K562 (cell line): ENCODE data around the gene KCNK7. TPM values are rescaled to one million over a fixed set of nuclear protein-coding genes. Genes with fewer than 3 reads are reported as not detected.

Source experiments
- ATAC-seq: fragments of 200-7000 bp; cut with Tn5 transposase; 3 replicates; pipeline ENCODE4 v1.9.1; 2020; ENCODE audit warnings: moderate library complexity
- BruUV-seq: library from RNA; stranded (reverse); fragments of 400-500 nt; replicated peaks from 2 replicates; lab custom pipeline; 2021; lab: Mats Ljungman, UMichigan
- CTCF ChIA-PET: fragments of 300-600 bp; formaldehyde crosslinking; extraction: SDS; loops from one replicate; lab custom pipeline; 2021; ENCODE audit warnings: low intra/inter-chr PET ratio; lab: Yijun Ruan, JAX
- POLR2A ChIA-PET: fragments of 300-600, 350-650 bp; sonication (Branson Sonifier 250); formaldehyde crosslinking; extraction: SDS; loops from one replicate; lab custom pipeline; 2021; ENCODE audit warnings: antibody characterized with exemption, inconsistent platforms; lab: Yijun Ruan, JAX
- DNase-seq, 4 experiments: peaks; one replicate each; pipeline versions ENCODE4 v3.0.0 to v3.0.0-alpha.2; 2011 to 2018; ENCODE audit warnings: low spot score in 3 of 4, mixed read lengths in 3 of 4; ENCODE audit errors: extremely low read depth in 1 of 4
- FAIRE-seq: peaks from 2 replicates; lab custom pipeline; 2011; peaks lifted over from hg19 to GRCh38; lab: Jason Lieb, UNC
- H2AFZ ChIP-seq: 2 replicates; pipeline ENCODE4 v1.6.0; 2011; ENCODE audit warnings: low read depth, low read length, control low read depth, inconsistent platforms
- H3K27ac ChIP-seq: fragments of 200-600 bp; 3 replicates; pipeline ENCODE4 v1.8.0; 2011; ENCODE audit warnings: low read depth, mild to moderate bottlenecking, control low read depth, inconsistent platforms, low read length, moderate library complexity, mixed read lengths; ENCODE audit errors: extremely low read depth
- H3K27me3 ChIP-seq, 2 experiments: fragments of 300-600 bp in 1 of 2; 2 replicates in 1 of 2; 3 replicates in 1 of 2; pipeline versions ENCODE4 v1.6.0 to v1.8.0; 2011; ENCODE audit warnings: inconsistent platforms in 2 of 2, low read length in 2 of 2, mild to moderate bottlenecking in 1 of 2, mixed read lengths in 1 of 2, moderate library complexity in 1 of 2; ENCODE audit not compliant: control insufficient read depth in 2 of 2, insufficient read depth in 2 of 2
- H3K36me3 ChIP-seq: fragments of 300-600 bp; 3 replicates; pipeline ENCODE4 v1.8.0; 2011; ENCODE audit warnings: mild to moderate bottlenecking, low read length, inconsistent platforms; ENCODE audit not compliant: control insufficient read depth, insufficient read depth
- H3K4me1 ChIP-seq, 2 experiments: fragments of 200-600 bp in 1 of 2; replicated peaks in 1 of 2; 2 replicates in 1 of 2; 3 replicates in 1 of 2; pipeline versions ENCODE4 v1.5.1 to v1.8.0; 2011; ENCODE audit warnings: inconsistent platforms in 2 of 2, low read length in 2 of 2, mild to moderate bottlenecking in 1 of 2, mixed read lengths in 1 of 2, moderate library complexity in 1 of 2; ENCODE audit not compliant: control insufficient read depth in 2 of 2, insufficient read depth in 2 of 2
- H3K4me2 ChIP-seq: 2 replicates; pipeline ENCODE4 v1.6.1; 2011; ENCODE audit warnings: low read length, control low read depth, inconsistent platforms, mixed read lengths; ENCODE audit not compliant: insufficient read depth
- H3K4me3 ChIP-seq: fragments of 200-600 bp; sonication (generic), shearing (Covaris generic); 2 replicates; pipeline ENCODE4 v1.5.1; 2016; ENCODE audit warnings: control low read depth, inconsistent platforms
- H3K79me2 ChIP-seq: fragments of 200-600 bp; 3 replicates; pipeline ENCODE4 v1.8.0; 2011; ENCODE audit warnings: low read length, inconsistent platforms; ENCODE audit not compliant: control insufficient read depth, insufficient read depth
- H3K9ac ChIP-seq, 2 experiments: 2 replicates each; pipeline versions ENCODE4 v1.6.0 to v1.6.1; 2011; ENCODE audit warnings: low read depth in 2 of 2, low read length in 2 of 2, control low read depth in 1 of 2, inconsistent platforms in 1 of 2, mild to moderate bottlenecking in 1 of 2, mixed read lengths in 1 of 2; ENCODE audit not compliant: insufficient read depth in 1 of 2
- H3K9me1 ChIP-seq: one replicate; pipeline ENCODE4 v1.6.0; 2011; ENCODE audit warnings: inconsistent platforms, mild to moderate bottlenecking, low read length, moderate library complexity; ENCODE audit not compliant: control insufficient read depth, insufficient read depth
- H3K9me3 ChIP-seq: replicated peaks from 2 replicates; pipeline ENCODE4 v1.5.1; 2011; ENCODE audit warnings: low read depth, low read length, inconsistent platforms; ENCODE audit not compliant: control insufficient read depth, insufficient read depth
- H4K20me1 ChIP-seq: replicated peaks from 2 replicates; pipeline ENCODE4 v1.6.1; 2011; ENCODE audit warnings: low read length, inconsistent platforms, mixed read lengths; ENCODE audit not compliant: control insufficient read depth, insufficient read depth
- ATF7 ChIP-seq: fragments of 450-650 bp; IDR thresholded peaks from 2 replicates; pipeline ENCODE4 v1.7.1; 2014; ENCODE audit warnings: mild to moderate bottlenecking, moderate library complexity
- BCL6 ChIP-seq: fragments of 250-450 bp; sonication (Bioruptor Pico); IDR thresholded peaks from 2 replicates; pipeline ENCODE4 v1.4.0; 2020
- CBFA2T2 ChIP-seq: fragments of 450-650 bp; conservative IDR thresholded peaks from 2 replicates; pipeline ENCODE4 v1.6.1; 2017; ENCODE audit warnings: mild to moderate bottlenecking
- E2F8 ChIP-seq: fragments of 450-650 bp; IDR thresholded peaks from 2 replicates; pipeline ENCODE4 v1.7.1; 2018; ENCODE audit warnings: mild to moderate bottlenecking, low read depth; ENCODE audit not compliant: partially characterized antibody
- ESRRA ChIP-seq: fragments of 450-650 bp; IDR thresholded peaks from 2 replicates; pipeline ENCODE4 v1.6.1; 2014; ENCODE audit warnings: low read depth, mild to moderate bottlenecking, moderate library complexity, borderline replicate concordance
- IRF1 ChIP-seq: sonication (generic); formaldehyde crosslinking; IDR thresholded peaks from 2 replicates; pipeline ENCODE4 v1.8.0; 2022; ENCODE audit warnings: missing genetic modification reagents, mild to moderate bottlenecking, borderline replicate concordance
- PCBP2 ChIP-seq: fragments of 200-400 bp; formaldehyde crosslinking; IDR thresholded peaks from 2 replicates; pipeline ENCODE4 v1.6.1; 2018; ENCODE audit warnings: low read length, low read depth, mild to moderate bottlenecking, moderate library complexity; ENCODE audit not compliant: poor library complexity, severe bottlenecking
- POLR2G ChIP-seq: fragments of 200-400 bp; formaldehyde crosslinking; IDR thresholded peaks from 2 replicates; pipeline ENCODE4 v1.6.1; 2017; ENCODE audit warnings: low read depth, mild to moderate bottlenecking, antibody characterized with exemption, low read length, moderate library complexity
- TRIM28 ChIP-seq: fragments of 450-650 bp; IDR thresholded peaks from 2 replicates; pipeline ENCODE4 v1.6.1; 2017
- ZBTB33 ChIP-seq: sonication (generic); formaldehyde crosslinking; IDR thresholded peaks from 2 replicates; pipeline ENCODE4 v1.8.1; 2023; ENCODE audit warnings: mild to moderate bottlenecking, missing genetic modification reagents
- ZNF324 ChIP-seq: fragments of 250-450 bp; sonication (Bioruptor Pico); IDR thresholded peaks from 2 replicates; pipeline ENCODE4 v1.4.0; 2020; ENCODE audit warnings: mild to moderate bottlenecking
- WGBS: fragments of 100-300 bp; shearing (Covaris generic); methylation state at CpG from one replicate; pipeline ENCODE4 v1.1.6; 2016; ENCODE audit warnings: low coverage, mixed read lengths; ENCODE audit not compliant: insufficient coverage; ENCODE audit errors: missing lambda C conversion rate; 5-methylcytosine and 5-hydroxymethylcytosine counted together
- in situ Hi-C: fragments of 300-500 bp; cut with MboI; formaldehyde crosslinking; loops from 4 replicates; pipeline ENCODE4 v1.15.0; 2018; ENCODE audit warnings: inconsistent platforms, mixed read lengths
- intact Hi-C: fragments of 100-400 bp; cut with micrococcal nuclease; formaldehyde crosslinking; loops from 2 replicates; pipeline ENCODE4 v1.14.2; 2022
- polyA plus RNA-seq, 8 experiments: library from polyadenylated mRNA; depleted of rRNA in 4 of 8; stranded (reverse) in 5 of 8; unstranded in 3 of 8; fragments of >200 nt; fragmentation: Nextera tagmentation in 2 of 8; fragmentation: Illumina TruSeq in 1 of 8; extraction: Ambion mirVana in 2 of 8; extraction: Trizol in 1 of 8; gene quantifications; 2 replicates each; pipeline versions ENCODE4 v1.2.1 to v1.2.3, GENCODE V29; 2011 to 2014; ENCODE audit warnings: inconsistent platforms in 1 of 8, missing spikeins in 1 of 8
- total RNA-seq, 7 experiments: library from RNA; depleted of rRNA in 6 of 7; stranded (reverse); fragments of >200 nt in 6 of 7; fragmentation: Illumina TruSeq in 2 of 7; extraction: Trizol in 2 of 7; gene quantifications; 2 replicates each; pipeline versions ENCODE4 v1.2.1 to v1.2.3, GENCODE V29; 2011 to 2021; ENCODE audit warnings: low replicate concordance in 1 of 7

KCNK7 gene
- total and polyA plus RNA-seq, 9 of the 15 experiments (the other 6 are each of a cell fraction or from before 2014, with no cell fraction given), result 0.07 to 0.40 TPM; not detected in 7

GRCh38 chr11:65622011-65622410 is 26.4 kb upstream of the KCNK7 start:
- no peak overlapping the region for H3K27ac ChIP-seq
- no peak overlapping the region for H3K4me2 ChIP-seq
- no peak overlapping the region for H3K4me3 ChIP-seq
- CTCF ChIA-PET, result no interaction called here
- intact Hi-C loops, result no loop called here
- no peak for DNase-seq
- POLR2A ChIA-PET, result interaction anchor here (0.9 to 3.1 kb wide), 5 partner anchors 9 to 16 kb away, joined by 3 to 11 read pairs (median 5); partner anchors contain the start of gene SIPA1
- in situ Hi-C loops, result no loop called here
- H3K9me3 ChIP-seq, result no peaks in the 10 kb centered on the region
- H3K4me1 ChIP-seq, result peaks cover 4 to 55% of the 10 kb centered on the region in 2 experiments; a peak in 3 of 5 replicates
- H3K9ac ChIP-seq, result no peak overlapping the region; a peak in 1 of 4 replicates
- 87% methylated on average over 10 of the region's 16 CpGs for WGBS
- H4K20me1 ChIP-seq, result peaks cover 3% of the 10 kb centered on the region; the same call in 1 of the 2 replicates
- peaks cover 94% of the 10 kb centered on the region; the same call in 2 of the 3 replicates for H3K36me3 ChIP-seq
- TF ChIP-seq BCL6 (CRISPR knock-in tag), result no peak
- TF ChIP-seq TRIM28, result no peak
- 0 out of 2 replicates have a peak, but pooled peaks have one; percentile 23 for TF ChIP-seq POLR2G
- TF ChIP-seq ESRRA, result no peak
- TF ChIP-seq ZBTB33 (CRISPR knock-in tag), result 0 out of 2 replicates have a peak, but pooled peaks have one; percentile 3
- no peak for TF ChIP-seq ZNF324 (CRISPR knock-in tag)
- no peak for TF ChIP-seq ATF7
- no peak for TF ChIP-seq E2F8
- TF ChIP-seq CBFA2T2, result no peak
- no peak for TF ChIP-seq IRF1
- TF ChIP-seq PCBP2, result no peak
- peaks cover 11% of the 10 kb centered on the region for H3K79me2 ChIP-seq
- FAIRE-seq, result no peak
- no peak for ATAC-seq
- H3K27me3 ChIP-seq, result no peaks in the 10 kb centered on the region
- no peaks in the 10 kb centered on the region for H3K9me1 ChIP-seq
- no peak overlapping the region for H2AFZ ChIP-seq
- BruUV-seq, result no TSS peak
